Activated naive CD4-positive, alpha-beta T cell treated with anti-CD3 and anti-CD28 coated beads, Interleukin-2, amount 10 ng/mL, durations not matched to agents 7 days and 5 days (primary cell): ENCODE measurements around the gene TRAFD1.

ENCODE experiments used
- CTCF ChIA-PET: fragments of 350-600 bp; sonication (Branson Sonifier 250); formaldehyde crosslinking; loops from one replicate; lab custom pipeline; 2021; ENCODE audit warnings: antibody characterized with exemption; lab: Charles Lee
- DNase-seq: peaks from one replicate; pipeline ENCODE4 v3.0.0-alpha.2; 2020
- H3K27ac Mint-ChIP-seq: one replicate; pipeline ENCODE4 v1.8.0; 2021; ENCODE audit warnings: mild to moderate bottlenecking, moderate library complexity, mixed read lengths
- H3K27me3 Mint-ChIP-seq: one replicate; pipeline ENCODE4 v1.8.0; 2021; ENCODE audit warnings: mild to moderate bottlenecking, mixed read lengths
- H3K36me3 Mint-ChIP-seq: one replicate; pipeline ENCODE4 v1.8.0; 2021; ENCODE audit warnings: mixed read lengths
- H3K4me1 Mint-ChIP-seq: one replicate; pipeline ENCODE4 v1.8.0; 2021; ENCODE audit warnings: mixed read lengths
- H3K4me3 Mint-ChIP-seq: one replicate; pipeline ENCODE4 v1.8.0; 2021; ENCODE audit warnings: mild to moderate bottlenecking, moderate library complexity, mixed read lengths
- H3K9me3 Mint-ChIP-seq: one replicate; pipeline ENCODE4 v1.8.0; 2021; ENCODE audit warnings: mixed read lengths

Gene TRAFD1

GRCh38 chr12:112169161-112169872 is 44.0 kb downstream of the TRAFD1 start:
- peaks cover 19% of the 10 kb centered on the region for H3K36me3 Mint-ChIP-seq
- H3K27ac Mint-ChIP-seq = no peak overlapping the region
- H3K4me3 Mint-ChIP-seq = no peak overlapping the region
- DNase-seq = no peak
- H3K9me3 Mint-ChIP-seq = no peaks in the 10 kb centered on the region
- CTCF ChIA-PET = interaction anchor here (1.0 kb wide), 1 partner anchor 12 kb away, joined by 3 read pairs; no protein-coding TSS in a partner anchor
- H3K4me1 Mint-ChIP-seq = peaks cover 6% of the 10 kb centered on the region
- no peaks in the 10 kb centered on the region for H3K27me3 Mint-ChIP-seq

- no peak overlapping the region for H3K27ac Mint-ChIP-seq
- CTCF ChIA-PET = no interaction called here
- H3K9me3 Mint-ChIP-seq = no peaks in the 10 kb centered on the region
- H3K27me3 Mint-ChIP-seq = no peaks in the 10 kb centered on the region
- H3K36me3 Mint-ChIP-seq = peaks cover 21% of the 10 kb centered on the region
- H3K4me3 Mint-ChIP-seq = no peak overlapping the region
- no peak for DNase-seq
- peaks cover 6% of the 10 kb centered on the region for H3K4me1 Mint-ChIP-seq
These were observed 44.6 kb downstream of the TRAFD1 start for GRCh38 chr12:112169966-112170365.

- H3K27ac Mint-ChIP-seq = peak overlapping the region; percentile 52
These were observed 45.0 kb downstream of the TRAFD1 start for GRCh38 chr12:112170376-112170775.

GRCh38 chr12:112170971-112171596 is 45.7 kb downstream of the TRAFD1 start:
- CTCF ChIA-PET = no interaction called here
- H3K4me3 Mint-ChIP-seq = no peak overlapping the region
- no peaks in the 10 kb centered on the region for H3K27me3 Mint-ChIP-seq
- H3K27ac Mint-ChIP-seq = no peak overlapping the region
- H3K36me3 Mint-ChIP-seq = peaks cover 32% of the 10 kb centered on the region
- H3K4me1 Mint-ChIP-seq = peaks cover 6% of the 10 kb centered on the region
- H3K9me3 Mint-ChIP-seq = no peaks in the 10 kb centered on the region
- DNase-seq = no peak

More at GRCh38 chr12:112170376-112170775, 45.0 kb downstream of the TRAFD1 start:
- Mint-ChIP-seq H3K9me3 (no peaks in the 10 kb centered on the region), H3K4me1 (peaks cover 6% of the 10 kb centered on the region), H3K4me3 (no peak overlapping the region), H3K27me3 (no peaks in the 10 kb centered on the region), H3K36me3 (peaks cover 25% of the 10 kb centered on the region)
- peak; percentile 55 for DNase-seq
- CTCF ChIA-PET = no interaction called here

- H3K27ac Mint-ChIP-seq = no peak overlapping the region
- H3K4me1 Mint-ChIP-seq = peaks cover 6% of the 10 kb centered on the region
- peaks cover 37% of the 10 kb centered on the region for H3K36me3 Mint-ChIP-seq
- H3K27me3 Mint-ChIP-seq = no peaks in the 10 kb centered on the region
- CTCF ChIA-PET = no interaction called here
- no peak for DNase-seq
- H3K9me3 Mint-ChIP-seq = no peaks in the 10 kb centered on the region
- H3K4me3 Mint-ChIP-seq = no peak overlapping the region
These were observed 47.4 kb downstream of the TRAFD1 start for GRCh38 chr12:112172556-112173324.

- Mint-ChIP-seq H3K27me3 (no peaks in the 10 kb centered on the region), H3K4me3 (no peak overlapping the region), H3K9me3 (no peaks in the 10 kb centered on the region), H3K36me3 (peaks cover 30% of the 10 kb centered on the region), H3K4me1 (peaks cover under 1% of the 10 kb centered on the region), H3K27ac (no peak overlapping the region)
- DNase-seq = no peak
- CTCF ChIA-PET = no interaction called here
These were observed 50.2 kb downstream of the TRAFD1 start for GRCh38 chr12:112175361-112176155.

- Mint-ChIP-seq H3K27me3 (no peaks in the 10 kb centered on the region), H3K4me3 (no peak overlapping the region), H3K27ac (no peak overlapping the region), H3K36me3 (peaks cover 26% of the 10 kb centered on the region), H3K4me1 (no peaks in the 10 kb centered on the region), H3K9me3 (no peaks in the 10 kb centered on the region)
- DNase-seq = no peak
- CTCF ChIA-PET = no interaction called here
These were observed 51.1 kb downstream of the TRAFD1 start for GRCh38 chr12:112176321-112177010.

- Mint-ChIP-seq H3K27me3 (no peaks in the 10 kb centered on the region), H3K27ac (no peak overlapping the region), H3K4me1 (peaks cover 9% of the 10 kb centered on the region), H3K9me3 (no peaks in the 10 kb centered on the region), H3K4me3 (no peak overlapping the region), H3K36me3 (peaks cover 25% of the 10 kb centered on the region)
- no peak for DNase-seq
- CTCF ChIA-PET = no interaction called here
These were observed 53.4 kb downstream of the TRAFD1 start for GRCh38 chr12:112178796-112179195.

- no peak for DNase-seq
- H3K4me3 Mint-ChIP-seq = no peak overlapping the region
- no peaks in the 10 kb centered on the region for H3K27me3 Mint-ChIP-seq
- H3K27ac Mint-ChIP-seq = no peak overlapping the region
- no peaks in the 10 kb centered on the region for H3K9me3 Mint-ChIP-seq
- CTCF ChIA-PET = no interaction called here
- peaks cover 10% of the 10 kb centered on the region for H3K4me1 Mint-ChIP-seq
- peaks cover 27% of the 10 kb centered on the region for H3K36me3 Mint-ChIP-seq
These were observed 54.0 kb downstream of the TRAFD1 start for GRCh38 chr12:112179341-112179740.

- peaks cover 10% of the 10 kb centered on the region for H3K4me1 Mint-ChIP-seq
- H3K36me3 Mint-ChIP-seq = peaks cover 27% of the 10 kb centered on the region
- no peaks in the 10 kb centered on the region for H3K27me3 Mint-ChIP-seq
- H3K4me3 Mint-ChIP-seq = no peak overlapping the region
- H3K27ac Mint-ChIP-seq = peak overlapping the region; percentile 19
- no peak for DNase-seq
- CTCF ChIA-PET = no interaction called here
- no peaks in the 10 kb centered on the region for H3K9me3 Mint-ChIP-seq
These were observed 54.6 kb downstream of the TRAFD1 start for GRCh38 chr12:112179916-112180315.

GRCh38 chr12:112180422-112180821 is 55.1 kb downstream of the TRAFD1 start:
- H3K36me3 Mint-ChIP-seq = peaks cover 23% of the 10 kb centered on the region
- H3K9me3 Mint-ChIP-seq = no peaks in the 10 kb centered on the region
- H3K27ac Mint-ChIP-seq = no peak overlapping the region
- CTCF ChIA-PET = no interaction called here
- DNase-seq = no peak
- H3K4me1 Mint-ChIP-seq = peaks cover 10% of the 10 kb centered on the region
- no peaks in the 10 kb centered on the region for H3K27me3 Mint-ChIP-seq
- H3K4me3 Mint-ChIP-seq = no peak overlapping the region

- H3K27ac Mint-ChIP-seq = no peak overlapping the region
- no peaks in the 10 kb centered on the region for H3K9me3 Mint-ChIP-seq
- CTCF ChIA-PET = no interaction called here
- H3K27me3 Mint-ChIP-seq = no peaks in the 10 kb centered on the region
- H3K4me1 Mint-ChIP-seq = peaks cover 10% of the 10 kb centered on the region
- DNase-seq = no peak
- no peak overlapping the region for H3K4me3 Mint-ChIP-seq
- peaks cover 12% of the 10 kb centered on the region for H3K36me3 Mint-ChIP-seq
These were observed 57.1 kb downstream of the TRAFD1 start for GRCh38 chr12:112182499-112182898.

- Mint-ChIP-seq H3K4me3 (no peak overlapping the region), H3K9me3 (no peaks in the 10 kb centered on the region), H3K36me3 (peaks cover 12% of the 10 kb centered on the region), H3K27ac (peak overlapping the region; percentile 26), H3K27me3 (no peaks in the 10 kb centered on the region), H3K4me1 (peaks cover 10% of the 10 kb centered on the region)
- CTCF ChIA-PET = no interaction called here
- DNase-seq = no peak
These were observed 58.0 kb downstream of the TRAFD1 start for GRCh38 chr12:112183141-112184021.
